Prostate gland (tissue), 2 donors: ENCODE data around the gene ZER1. TPM values are rescaled to one million over a fixed set of nuclear protein-coding genes. Genes with fewer than 3 reads are reported as not detected.

Experiments
- DNase-seq: peaks from one replicate; pipeline ENCODE4 v3.0.0-alpha.2; 2019; ENCODE audit warnings: low spot score
- H3K27ac ChIP-seq, 2 donors: fragments of 200-600 bp; sonication (generic); 2 replicates each; pipeline ENCODE4 v1.5.1; 2017 to 2019
- H3K27me3 ChIP-seq: fragments of 200-600 bp; sonication (generic); replicated peaks from 2 replicates; pipeline ENCODE4 v1.5.1; 2019; ENCODE audit not compliant: insufficient read depth
- H3K36me3 ChIP-seq, 2 donors: fragments of 200-600 bp; sonication (generic); 1 replicate in 1 of 2; 2 replicates in 1 of 2; pipeline versions ENCODE4 v1.5.1 to v1.8.1; 2017 to 2019
- H3K4me1 ChIP-seq: fragments of 200-600 bp; sonication (generic); replicated peaks from 2 replicates; pipeline ENCODE4 v1.5.1; 2019
- H3K4me3 ChIP-seq, 2 donors: fragments of 200-600 bp; sonication (generic); 2 replicates each; pipeline ENCODE4 v1.5.1; 2017 to 2019
- H3K9me3 ChIP-seq: fragments of 200-600 bp; sonication (generic); 2 replicates; pipeline ENCODE4 v1.5.1; 2017
- POLR2A ChIP-seq: fragments of 450-650 bp; IDR thresholded peaks from one replicate; pipeline ENCODE4 v1.6.1; 2016; ENCODE audit warnings: antibody characterized with exemption, mild to moderate bottlenecking
- POLR2AphosphoS5 ChIP-seq: sonication (generic); formaldehyde crosslinking; IDR thresholded peaks from one replicate; pipeline ENCODE4 v1.6.1; 2017; ENCODE audit warnings: antibody characterized with exemption
- WGBS: methylation state at CpG from one replicate; pipeline ENCODE4 v1.1.5; 2018; 5-methylcytosine and 5-hydroxymethylcytosine counted together
- intact Hi-C: fragments of 100-400 bp; cut with DNase I; formaldehyde crosslinking; loops from one replicate; pipeline ENCODE4 v1.14.2; 2022
- total RNA-seq, 2 donors: library from RNA; depleted of rRNA; stranded (reverse); fragments of >200 nt; gene quantifications; one replicate each; pipeline ENCODE4 v1.1.0, GENCODE V29; 2016
- TF ChIP-seq, protein P1 (sequence below), 4 experiments: fragments of 200-600 bp in 2 of 4; fragments of 450-650 bp in 2 of 4; sonication (generic) in 2 of 4; IDR thresholded peaks; 1 replicate in 3 of 4; 2 replicates in 1 of 4; pipeline ENCODE4 v1.5.1; 2016 to 2019; ENCODE audit warnings: antibody characterized with exemption in 4 of 4, mild to moderate bottlenecking in 2 of 4, moderate library complexity in 2 of 4

The ZER1 gene
- total RNA-seq, 2 donors from 2014 or later: 86.6 to 122 TPM

DNA sequence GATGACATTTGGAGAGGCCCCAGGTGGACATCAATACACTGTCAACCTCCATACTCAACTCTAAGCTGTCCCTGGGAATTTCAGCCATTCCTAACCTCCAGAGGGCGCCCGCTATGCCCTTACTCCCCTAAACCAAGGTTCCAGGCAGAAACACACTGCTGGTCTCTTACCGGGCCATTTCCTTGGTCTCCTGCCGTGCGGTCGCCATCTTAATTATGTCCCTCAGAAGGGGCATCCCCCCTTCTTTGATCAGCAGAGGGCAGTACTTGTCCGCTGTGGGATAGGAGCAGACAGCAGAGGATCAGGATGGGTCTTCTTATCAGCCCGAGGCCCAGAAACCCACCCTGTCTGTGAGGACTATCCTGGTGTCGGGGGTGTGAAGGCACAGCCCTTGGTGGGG, 38.5 kb downstream of the ZER1 start:
- no peak overlapping the region for H3K4me3 ChIP-seq
- 21% methylated on average over 9 of the region's 9 CpGs for WGBS

GRCh38 chr9:128732576-128732975, 39.2 kb downstream of the ZER1 start:
- no peak overlapping the region for H3K4me3 ChIP-seq
- H3K9me3 ChIP-seq: no peaks in the 10 kb centered on the region
- 86% methylated on average over 13 of the region's 13 CpGs for WGBS
- intact Hi-C loops: no loop called here
- H3K36me3 ChIP-seq: peaks cover 0 to 2% of the 10 kb centered on the region in 2 donors
- no peaks in the 10 kb centered on the region for H3K4me1 ChIP-seq
- TF ChIP-seq POLR2AphosphoS5: no peak
- TF ChIP-seq, protein P1, sequence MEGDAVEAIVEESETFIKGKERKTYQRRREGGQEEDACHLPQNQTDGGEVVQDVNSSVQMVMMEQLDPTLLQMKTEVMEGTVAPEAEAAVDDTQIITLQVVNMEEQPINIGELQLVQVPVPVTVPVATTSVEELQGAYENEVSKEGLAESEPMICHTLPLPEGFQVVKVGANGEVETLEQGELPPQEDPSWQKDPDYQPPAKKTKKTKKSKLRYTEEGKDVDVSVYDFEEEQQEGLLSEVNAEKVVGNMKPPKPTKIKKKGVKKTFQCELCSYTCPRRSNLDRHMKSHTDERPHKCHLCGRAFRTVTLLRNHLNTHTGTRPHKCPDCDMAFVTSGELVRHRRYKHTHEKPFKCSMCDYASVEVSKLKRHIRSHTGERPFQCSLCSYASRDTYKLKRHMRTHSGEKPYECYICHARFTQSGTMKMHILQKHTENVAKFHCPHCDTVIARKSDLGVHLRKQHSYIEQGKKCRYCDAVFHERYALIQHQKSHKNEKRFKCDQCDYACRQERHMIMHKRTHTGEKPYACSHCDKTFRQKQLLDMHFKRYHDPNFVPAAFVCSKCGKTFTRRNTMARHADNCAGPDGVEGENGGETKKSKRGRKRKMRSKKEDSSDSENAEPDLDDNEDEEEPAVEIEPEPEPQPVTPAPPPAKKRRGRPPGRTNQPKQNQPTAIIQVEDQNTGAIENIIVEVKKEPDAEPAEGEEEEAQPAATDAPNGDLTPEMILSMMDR (IDR thresholded peaks at IDR 0.05): no peak
- TF ChIP-seq POLR2A: no peak
- no peak for DNase-seq
- no peaks in the 10 kb centered on the region for H3K27me3 ChIP-seq
- H3K27ac ChIP-seq: no peak overlapping the region

More for the DNA sequence above, 38.5 kb downstream of the ZER1 start:
- Histone ChIP-seq H3K27ac (peak overlapping the region in 1 of 2 donors; percentile 47), H3K9me3 (no peaks in the 10 kb centered on the region), H3K4me1 (no peaks in the 10 kb centered on the region), H3K27me3 (no peaks in the 10 kb centered on the region), H3K36me3 (peaks cover 0 to 2% of the 10 kb centered on the region in 2 donors)
- intact Hi-C loops: no loop called here
- DNase-seq: peak; percentile 58
- TF ChIP-seq POLR2AphosphoS5 (peak; percentile 71), POLR2A (no peak)
- TF ChIP-seq, protein P1 (IDR thresholded peaks at IDR 0.05): peak in 3 of 4 experiments; percentile 47 to 64 (median 54)

GRCh38 chr9:128731691-128732090, 40.0 kb downstream of the ZER1 start:
- intact Hi-C loops: no loop called here
- Histone ChIP-seq H3K4me1 (no peaks in the 10 kb centered on the region), H3K27ac (no peak overlapping the region), H3K9me3 (no peaks in the 10 kb centered on the region), H3K36me3 (peaks cover 0 to 2% of the 10 kb centered on the region in 2 donors), H3K27me3 (no peaks in the 10 kb centered on the region), H3K4me3 (no peak overlapping the region)
- DNase-seq: no peak
- 81% methylated on average over 9 of the region's 9 CpGs for WGBS
- TF ChIP-seq, protein P1 (IDR thresholded peaks at IDR 0.05): no peak
- TF ChIP-seq POLR2A: no peak
- no peak for TF ChIP-seq POLR2AphosphoS5

DNA sequence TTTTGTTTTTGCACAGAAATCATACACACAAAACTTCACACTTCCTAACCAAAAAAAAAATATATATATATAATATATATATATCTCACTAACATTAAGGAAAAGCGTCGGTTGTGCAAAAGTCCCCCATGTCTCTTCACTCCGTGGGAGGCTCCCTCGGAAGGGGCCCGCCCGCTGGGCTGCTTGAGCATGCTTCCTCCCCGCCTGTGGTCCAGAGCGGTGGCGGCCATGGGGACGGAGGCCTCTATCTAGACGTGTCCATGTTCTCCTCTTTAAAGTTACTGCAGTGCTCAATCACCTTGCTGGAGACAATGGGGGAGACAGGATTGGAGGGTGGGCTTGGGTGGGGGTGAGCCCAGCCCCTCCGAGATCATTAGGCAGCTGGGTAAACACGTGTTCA, 40.6 kb downstream of the ZER1 start:
- H3K36me3 ChIP-seq: peaks cover 0 to 2% of the 10 kb centered on the region in 2 donors
- WGBS: 84% methylated on average over 13 of the region's 13 CpGs
- no peak for DNase-seq
- no peak overlapping the region for H3K27ac ChIP-seq
- no peaks in the 10 kb centered on the region for H3K9me3 ChIP-seq
- no peak overlapping the region for H3K4me3 ChIP-seq
- H3K4me1 ChIP-seq: no peaks in the 10 kb centered on the region
- intact Hi-C loops: no loop called here
- TF ChIP-seq, protein P1 (IDR thresholded peaks at IDR 0.05): no peak
- TF ChIP-seq POLR2A: no peak
- TF ChIP-seq POLR2AphosphoS5: no peak
- no peaks in the 10 kb centered on the region for H3K27me3 ChIP-seq

GRCh38 chr9:128729766-128730517, 41.8 kb downstream of the ZER1 start:
- H3K36me3 ChIP-seq: peaks cover 0 to 2% of the 10 kb centered on the region in 2 donors
- 89% methylated on average over 27 of the region's 27 CpGs for WGBS
- H3K9me3 ChIP-seq: no peaks in the 10 kb centered on the region
- intact Hi-C loops: no loop called here
- H3K27ac ChIP-seq: no peak overlapping the region
- H3K4me3 ChIP-seq: no peak overlapping the region
- H3K27me3 ChIP-seq: no peaks in the 10 kb centered on the region
- no peak for DNase-seq
- TF ChIP-seq, protein P1 (IDR thresholded peaks at IDR 0.05): no peak
- TF ChIP-seq POLR2A: no peak
- TF ChIP-seq POLR2AphosphoS5: no peak
- no peaks in the 10 kb centered on the region for H3K4me1 ChIP-seq
